Measurements from ENCODE around the gene PKP1. TPM values are rescaled to one million over a fixed set of nuclear protein-coding genes. Genes with fewer than 3 reads are reported as not detected.

Gene PKP1
- total RNA-seq, 6 experiments from 2014 or later = not detected

DNA sequence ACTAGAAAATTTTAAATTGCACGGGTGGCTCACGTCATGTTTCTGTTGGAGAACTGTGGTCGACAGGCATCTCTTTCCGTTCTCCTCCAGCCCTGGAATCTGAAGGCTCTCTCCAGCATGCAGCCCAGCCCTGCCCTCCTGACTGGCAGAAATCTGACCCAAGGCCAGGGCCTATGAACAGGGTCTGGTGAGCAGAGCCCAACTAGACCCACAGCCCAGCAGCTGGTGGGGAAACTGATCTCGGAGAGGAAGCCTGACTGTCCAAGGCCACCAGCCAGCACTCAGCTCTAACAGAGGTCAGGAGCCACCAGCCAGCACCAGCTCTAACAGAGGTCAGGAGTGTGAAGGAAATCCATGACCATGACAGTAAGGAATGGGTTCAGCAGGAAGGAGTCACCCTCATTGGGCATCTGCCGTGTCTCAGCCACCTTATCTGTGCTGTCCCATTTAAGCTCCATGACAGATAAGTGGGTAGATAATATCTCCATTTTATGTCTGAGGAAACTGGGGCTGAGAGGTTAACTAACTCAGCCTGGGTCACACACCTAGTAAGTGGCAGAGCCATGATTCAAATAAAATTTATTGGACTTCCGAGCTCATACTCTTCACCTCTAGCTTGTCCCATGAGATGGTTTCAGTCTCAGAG lies 20.2 kb upstream of the PKP1 start:
- ATAC-seq (no peak), DNase-seq (no peak)
- H3K9me3 ChIP-seq = no peaks in the 10 kb centered on the region
- TF ChIP-seq, protein P1, sequence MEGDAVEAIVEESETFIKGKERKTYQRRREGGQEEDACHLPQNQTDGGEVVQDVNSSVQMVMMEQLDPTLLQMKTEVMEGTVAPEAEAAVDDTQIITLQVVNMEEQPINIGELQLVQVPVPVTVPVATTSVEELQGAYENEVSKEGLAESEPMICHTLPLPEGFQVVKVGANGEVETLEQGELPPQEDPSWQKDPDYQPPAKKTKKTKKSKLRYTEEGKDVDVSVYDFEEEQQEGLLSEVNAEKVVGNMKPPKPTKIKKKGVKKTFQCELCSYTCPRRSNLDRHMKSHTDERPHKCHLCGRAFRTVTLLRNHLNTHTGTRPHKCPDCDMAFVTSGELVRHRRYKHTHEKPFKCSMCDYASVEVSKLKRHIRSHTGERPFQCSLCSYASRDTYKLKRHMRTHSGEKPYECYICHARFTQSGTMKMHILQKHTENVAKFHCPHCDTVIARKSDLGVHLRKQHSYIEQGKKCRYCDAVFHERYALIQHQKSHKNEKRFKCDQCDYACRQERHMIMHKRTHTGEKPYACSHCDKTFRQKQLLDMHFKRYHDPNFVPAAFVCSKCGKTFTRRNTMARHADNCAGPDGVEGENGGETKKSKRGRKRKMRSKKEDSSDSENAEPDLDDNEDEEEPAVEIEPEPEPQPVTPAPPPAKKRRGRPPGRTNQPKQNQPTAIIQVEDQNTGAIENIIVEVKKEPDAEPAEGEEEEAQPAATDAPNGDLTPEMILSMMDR (IDR thresholded peaks at IDR 0.05) = no peak
- no peak for TF ChIP-seq POLR2A (IDR thresholded peaks at IDR 0.05)
- H3K36me3 ChIP-seq = no peaks in the 10 kb centered on the region
- intact Hi-C loops (cut with DNase I) = no loop called here
- peaks cover 0 to 3% (median 0%) of the 10 kb centered on the region in 4 donors for H3K4me1 ChIP-seq
- H3K4me3 ChIP-seq = no peak overlapping the region
- no peaks in the 10 kb centered on the region for H3K27me3 ChIP-seq
- WGBS (ENCODE audit: insufficient coverage, low coverage, low lambda C conversion rate, missing lambda C conversion rate) = 83% methylated on average over 6 of the region's 7 CpGs
- H3K27ac ChIP-seq = no peak overlapping the region

DNA sequence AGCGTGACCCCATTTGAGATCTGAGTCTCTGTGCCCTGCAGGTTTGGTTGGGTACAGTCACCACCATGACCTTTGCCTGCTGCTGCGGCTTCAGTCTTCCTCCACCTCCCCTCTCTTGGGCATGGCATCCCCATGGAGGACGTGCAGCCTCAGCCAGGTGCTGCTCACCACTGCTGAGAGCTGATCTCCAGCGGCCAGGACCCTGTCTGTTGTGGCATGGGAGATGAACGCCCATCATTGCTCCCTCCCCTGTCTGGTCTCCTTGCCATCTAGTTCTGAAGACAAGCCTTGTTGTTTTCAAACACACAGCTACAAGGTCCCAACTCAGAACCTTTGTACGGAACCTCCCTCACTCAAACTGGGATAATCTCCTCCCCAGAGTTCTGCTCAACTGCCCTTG lies 19.2 kb upstream of the PKP1 start:
- 86% methylated on average over 4 of the region's 6 CpGs for whole genome bisulfite sequencing (ENCODE audit: insufficient coverage, low coverage, low lambda C conversion rate, missing lambda C conversion rate)
- H3K9me3 ChIP-seq = no peaks in the 10 kb centered on the region
- ATAC-seq = no peak
- peaks cover 0 to 3% (median 0%) of the 10 kb centered on the region in 4 donors for H3K4me1 ChIP-seq
- H3K27ac ChIP-seq = no peak overlapping the region
- no peak for DNase-seq
- TF ChIP-seq POLR2A (IDR thresholded peaks at IDR 0.05) = no peak
- TF ChIP-seq, protein P1 (IDR thresholded peaks at IDR 0.05) = no peak
- H3K36me3 ChIP-seq = no peaks in the 10 kb centered on the region
- H3K4me3 ChIP-seq = no peak overlapping the region
- intact Hi-C loops (cut with DNase I) = no loop called here
- H3K27me3 ChIP-seq = no peaks in the 10 kb centered on the region

DNA sequence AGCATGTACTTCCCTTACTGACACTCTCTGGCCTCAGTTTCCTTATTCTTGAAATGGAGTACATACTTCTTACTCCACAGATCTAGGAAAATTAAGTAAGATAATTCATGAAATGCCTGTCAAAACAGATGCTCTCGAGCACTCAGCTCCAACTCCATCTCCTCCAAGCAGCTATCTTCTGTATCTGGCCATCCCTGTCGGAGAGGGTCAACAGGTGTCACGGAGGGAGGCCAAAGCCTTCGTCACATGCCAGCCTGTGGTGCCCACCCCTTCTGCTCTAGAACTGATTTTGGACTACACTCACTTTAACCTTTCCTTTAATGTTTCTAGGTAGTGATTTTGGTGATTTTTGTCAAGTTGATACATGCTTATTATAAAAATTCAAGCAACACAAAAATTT lies 18.8 kb upstream of the PKP1 start:
- intact Hi-C loops (cut with DNase I) = no loop called here
- whole genome bisulfite sequencing (ENCODE audit: insufficient coverage, low coverage, low lambda C conversion rate, missing lambda C conversion rate) = 74% methylated on average over 4 of the region's 4 CpGs
- DNase-seq (no peak), ATAC-seq (no peak)
- peaks cover 0 to 2% (median 0%) of the 10 kb centered on the region in 4 donors for H3K4me1 ChIP-seq
- no peak overlapping the region for H3K4me3 ChIP-seq
- H3K27ac ChIP-seq = no peak overlapping the region
- H3K36me3 ChIP-seq = no peaks in the 10 kb centered on the region
- H3K9me3 ChIP-seq = no peaks in the 10 kb centered on the region
- no peak for TF ChIP-seq POLR2A (IDR thresholded peaks at IDR 0.05)
- TF ChIP-seq, protein P1 (IDR thresholded peaks at IDR 0.05) = no peak
- no peaks in the 10 kb centered on the region for H3K27me3 ChIP-seq

DNA sequence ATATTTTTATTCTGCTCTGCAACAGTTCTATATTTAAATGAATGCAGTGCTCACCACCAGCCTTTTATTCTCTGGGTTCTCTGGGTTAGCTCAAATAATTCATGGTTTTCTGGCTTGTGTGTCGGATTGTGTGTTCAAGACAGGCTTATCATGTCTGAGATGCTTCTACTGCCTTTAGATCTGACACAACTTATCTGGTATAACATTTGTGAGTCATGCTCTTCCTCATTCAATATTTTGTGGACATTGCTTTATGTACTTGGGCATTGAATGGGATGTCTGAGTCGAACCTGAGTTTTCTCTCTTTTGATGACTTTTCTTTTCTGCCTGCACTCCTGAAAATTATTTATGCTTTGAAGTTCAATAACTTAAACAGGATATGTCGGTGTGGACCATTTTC lies 17.6 kb upstream of the PKP1 start:
- intact Hi-C loops (cut with DNase I) = no loop called here
- ATAC-seq (no peak), DNase-seq (no peak)
- H3K9me3 ChIP-seq = no peaks in the 10 kb centered on the region
- H3K4me3 ChIP-seq = no peak overlapping the region
- no peaks in the 10 kb centered on the region for H3K27me3 ChIP-seq
- no peaks in the 10 kb centered on the region for H3K36me3 ChIP-seq
- H3K4me1 ChIP-seq = no peaks in the 10 kb centered on the region
- TF ChIP-seq POLR2A (IDR thresholded peaks at IDR 0.05) = no peak
- TF ChIP-seq, protein P1 (IDR thresholded peaks at IDR 0.05) = no peak
- H3K27ac ChIP-seq = no peak overlapping the region
- 39% methylated on average over 3 of the region's 3 CpGs for WGBS (ENCODE audit: insufficient coverage, low coverage, low lambda C conversion rate, missing lambda C conversion rate)

DNA sequence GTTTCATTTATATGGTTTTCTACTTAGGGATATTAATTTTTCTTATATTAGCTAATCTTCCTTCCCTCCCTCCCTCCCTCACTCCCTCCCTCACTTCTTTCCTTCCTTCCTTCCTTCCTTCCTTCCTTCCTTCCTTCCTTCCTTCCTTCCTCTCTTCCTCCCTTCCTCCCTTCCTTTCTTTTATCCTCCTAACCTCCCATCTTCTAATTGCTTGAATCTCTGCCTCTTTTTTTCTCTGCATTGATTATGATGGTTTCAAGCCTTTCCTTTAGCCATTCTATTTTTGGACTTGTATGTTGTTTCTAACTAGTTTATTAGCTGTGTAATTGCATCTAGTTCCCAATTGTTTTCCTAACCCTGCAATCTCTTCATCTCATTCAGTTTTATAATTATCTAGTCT lies 17.0 kb upstream of the PKP1 start:
- H3K4me3 ChIP-seq = no peak overlapping the region
- H3K36me3 ChIP-seq = no peaks in the 10 kb centered on the region
- DNase-seq (no peak), ATAC-seq (no peak)
- no peaks in the 10 kb centered on the region for H3K4me1 ChIP-seq
- H3K27me3 ChIP-seq = no peaks in the 10 kb centered on the region
- no peaks in the 10 kb centered on the region for H3K9me3 ChIP-seq
- TF ChIP-seq, protein P1 (IDR thresholded peaks at IDR 0.05) = no peak
- no peak for TF ChIP-seq POLR2A (IDR thresholded peaks at IDR 0.05)
- no peak overlapping the region for H3K27ac ChIP-seq
- intact Hi-C loops (cut with DNase I) = no loop called here
